Measurements from ENCODE around the gene PDIA2.

- TF ChIP-seq POLR2A (IDR thresholded peaks at IDR 0.05) (no peak), CTCF (IDR thresholded peaks at IDR 0.05) (no peak)
Observed at GRCh38 chr16:303760-304505, 21.0 kb downstream of the PDIA2 start.

All from uterus (tissue), 2 donors.